Measurements from ENCODE around the gene GTF3C1. TPM values are rescaled to one million over a fixed set of nuclear protein-coding genes. Genes with fewer than 3 reads are reported as not detected.

GTF3C1 gene
- total RNA-seq, 1 donor from 2014 or later, result 57.1 TPM

GRCh38 chr16:27492588-27492979, 57.1 kb downstream of the GTF3C1 start:
- TF ChIP-seq, protein P1, sequence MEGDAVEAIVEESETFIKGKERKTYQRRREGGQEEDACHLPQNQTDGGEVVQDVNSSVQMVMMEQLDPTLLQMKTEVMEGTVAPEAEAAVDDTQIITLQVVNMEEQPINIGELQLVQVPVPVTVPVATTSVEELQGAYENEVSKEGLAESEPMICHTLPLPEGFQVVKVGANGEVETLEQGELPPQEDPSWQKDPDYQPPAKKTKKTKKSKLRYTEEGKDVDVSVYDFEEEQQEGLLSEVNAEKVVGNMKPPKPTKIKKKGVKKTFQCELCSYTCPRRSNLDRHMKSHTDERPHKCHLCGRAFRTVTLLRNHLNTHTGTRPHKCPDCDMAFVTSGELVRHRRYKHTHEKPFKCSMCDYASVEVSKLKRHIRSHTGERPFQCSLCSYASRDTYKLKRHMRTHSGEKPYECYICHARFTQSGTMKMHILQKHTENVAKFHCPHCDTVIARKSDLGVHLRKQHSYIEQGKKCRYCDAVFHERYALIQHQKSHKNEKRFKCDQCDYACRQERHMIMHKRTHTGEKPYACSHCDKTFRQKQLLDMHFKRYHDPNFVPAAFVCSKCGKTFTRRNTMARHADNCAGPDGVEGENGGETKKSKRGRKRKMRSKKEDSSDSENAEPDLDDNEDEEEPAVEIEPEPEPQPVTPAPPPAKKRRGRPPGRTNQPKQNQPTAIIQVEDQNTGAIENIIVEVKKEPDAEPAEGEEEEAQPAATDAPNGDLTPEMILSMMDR (IDR thresholded peaks at IDR 0.05), result no peak
- no peaks in the 10 kb centered on the region for H3K4me1 ChIP-seq
- H3K27me3 ChIP-seq (ENCODE audit: low read depth), result no peaks in the 10 kb centered on the region
- DNase-seq (no peak), ATAC-seq (no peak)
- H3K4me3 ChIP-seq, result no peak overlapping the region
- intact Hi-C loops (cut with DNase I), result no loop called here
- H3K36me3 ChIP-seq, result peaks cover 100% of the 10 kb centered on the region
- no peaks in the 10 kb centered on the region for H3K9me3 ChIP-seq
- H3K27ac ChIP-seq, result peak overlapping the region; percentile 71

DNA sequence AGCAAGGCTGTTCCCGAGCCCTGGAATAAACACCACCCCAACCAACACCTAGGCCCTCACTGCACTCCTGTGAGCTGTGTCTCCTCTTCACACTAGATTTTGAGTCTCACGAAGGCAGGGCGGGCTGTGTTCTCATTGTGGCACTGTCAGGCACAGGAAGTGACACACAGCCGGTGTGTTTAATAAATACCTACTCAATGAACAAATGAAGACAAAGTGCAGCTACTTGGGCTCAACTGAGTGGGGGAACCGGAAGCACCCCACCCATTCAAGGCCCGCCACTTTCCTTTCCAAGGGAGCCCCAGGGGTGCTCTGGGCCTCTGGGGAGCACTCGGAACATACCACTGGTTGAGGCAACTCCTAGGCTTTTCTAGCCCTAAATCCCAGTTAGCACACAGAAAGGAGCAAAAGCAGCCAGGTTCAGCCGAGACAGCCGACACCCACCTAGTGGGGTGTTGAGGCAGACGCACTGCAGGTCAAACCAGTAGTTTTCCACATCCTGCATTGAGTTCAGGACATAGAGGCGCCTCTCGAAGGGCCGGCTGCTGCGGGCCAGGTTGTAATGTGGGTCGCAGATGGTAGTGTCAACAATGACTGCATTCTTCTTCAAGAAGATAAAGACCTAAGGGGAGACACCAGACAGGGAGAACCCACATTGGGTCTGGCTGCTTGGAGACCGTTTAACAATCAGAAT, 57.7 kb downstream of the GTF3C1 start:
- DNase-seq (no peak), ATAC-seq (peak; percentile 17 to 47)
- H3K36me3 ChIP-seq, result peaks cover 100% of the 10 kb centered on the region
- no peak overlapping the region for H3K4me3 ChIP-seq
- H3K4me1 ChIP-seq, result no peaks in the 10 kb centered on the region
- no peaks in the 10 kb centered on the region for H3K27me3 ChIP-seq (ENCODE audit: low read depth)
- TF ChIP-seq, protein P1 (IDR thresholded peaks at IDR 0.05), result no peak
- peak overlapping the region; percentile 71 for H3K27ac ChIP-seq
- H3K9me3 ChIP-seq, result no peaks in the 10 kb centered on the region
- intact Hi-C loops (cut with DNase I), result no loop called here

GRCh38 chr16:27489906-27490305, 59.8 kb downstream of the GTF3C1 start:
- TF ChIP-seq, protein P1 (IDR thresholded peaks at IDR 0.05), result no peak
- intact Hi-C loops (cut with DNase I), result no loop called here
- no peaks in the 10 kb centered on the region for H3K4me1 ChIP-seq
- H3K36me3 ChIP-seq, result peaks cover 100% of the 10 kb centered on the region
- no peak overlapping the region for H3K27ac ChIP-seq
- no peak for ATAC-seq
- no peak for DNase-seq
- no peaks in the 10 kb centered on the region for H3K9me3 ChIP-seq
- H3K4me3 ChIP-seq, result no peak overlapping the region
- H3K27me3 ChIP-seq (ENCODE audit: low read depth), result no peaks in the 10 kb centered on the region

DNA sequence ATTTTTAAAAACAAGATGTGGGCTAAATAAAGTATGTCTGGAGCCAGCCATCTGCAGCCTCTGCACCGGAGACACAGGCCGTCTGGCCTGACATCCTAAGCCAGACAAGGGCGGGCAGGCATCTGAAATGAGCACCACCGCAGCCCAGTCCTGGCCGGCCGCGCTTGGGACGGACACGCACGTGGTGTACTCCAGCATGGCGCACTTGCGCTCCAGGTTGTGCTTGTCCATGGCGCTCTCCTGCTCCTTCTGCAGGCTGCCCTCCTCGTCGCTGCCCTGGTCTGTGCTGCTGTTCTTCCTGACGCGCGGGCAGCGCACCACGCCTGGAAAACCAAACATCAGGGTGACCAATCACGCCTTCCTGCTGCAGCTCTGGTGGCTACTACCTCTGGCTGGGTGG, 60.3 kb downstream of the GTF3C1 start:
- Histone ChIP-seq H3K9me3 (no peaks in the 10 kb centered on the region), H3K27me3 (ENCODE audit: low read depth) (no peaks in the 10 kb centered on the region), H3K4me3 (no peak overlapping the region), H3K27ac (no peak overlapping the region), H3K36me3 (peaks cover 100% of the 10 kb centered on the region), H3K4me1 (no peaks in the 10 kb centered on the region)
- no peak for DNase-seq
- TF ChIP-seq, protein P1 (IDR thresholded peaks at IDR 0.05), result no peak
- peak in 1 of 2 donors; percentile 14 for ATAC-seq
- intact Hi-C loops (cut with DNase I), result no loop called here

- peaks cover 100% of the 10 kb centered on the region for H3K36me3 ChIP-seq
- no peak overlapping the region for H3K4me3 ChIP-seq
- no peak for ATAC-seq
- no peak overlapping the region for H3K27ac ChIP-seq
- DNase-seq, result no peak
- no peaks in the 10 kb centered on the region for H3K27me3 ChIP-seq (ENCODE audit: low read depth)
- no peaks in the 10 kb centered on the region for H3K9me3 ChIP-seq
- intact Hi-C loops (cut with DNase I), result no loop called here
- TF ChIP-seq, protein P1 (IDR thresholded peaks at IDR 0.05), result no peak
- no peaks in the 10 kb centered on the region for H3K4me1 ChIP-seq
Observed at GRCh38 chr16:27486760-27487159, 63.0 kb downstream of the GTF3C1 start.
